ENCODE measurements around the gene ALPL.
"Not testable (repeated sequence)": the region's sequence is repeated elsewhere in the genome, so short reads cannot be mapped to it uniquely, and the experiment has no call there.

Gene ALPL

GRCh38 chr1:21507511-21508270, 1.5 kb upstream of the ALPL start:
- no peak for DNase-seq

DNA sequence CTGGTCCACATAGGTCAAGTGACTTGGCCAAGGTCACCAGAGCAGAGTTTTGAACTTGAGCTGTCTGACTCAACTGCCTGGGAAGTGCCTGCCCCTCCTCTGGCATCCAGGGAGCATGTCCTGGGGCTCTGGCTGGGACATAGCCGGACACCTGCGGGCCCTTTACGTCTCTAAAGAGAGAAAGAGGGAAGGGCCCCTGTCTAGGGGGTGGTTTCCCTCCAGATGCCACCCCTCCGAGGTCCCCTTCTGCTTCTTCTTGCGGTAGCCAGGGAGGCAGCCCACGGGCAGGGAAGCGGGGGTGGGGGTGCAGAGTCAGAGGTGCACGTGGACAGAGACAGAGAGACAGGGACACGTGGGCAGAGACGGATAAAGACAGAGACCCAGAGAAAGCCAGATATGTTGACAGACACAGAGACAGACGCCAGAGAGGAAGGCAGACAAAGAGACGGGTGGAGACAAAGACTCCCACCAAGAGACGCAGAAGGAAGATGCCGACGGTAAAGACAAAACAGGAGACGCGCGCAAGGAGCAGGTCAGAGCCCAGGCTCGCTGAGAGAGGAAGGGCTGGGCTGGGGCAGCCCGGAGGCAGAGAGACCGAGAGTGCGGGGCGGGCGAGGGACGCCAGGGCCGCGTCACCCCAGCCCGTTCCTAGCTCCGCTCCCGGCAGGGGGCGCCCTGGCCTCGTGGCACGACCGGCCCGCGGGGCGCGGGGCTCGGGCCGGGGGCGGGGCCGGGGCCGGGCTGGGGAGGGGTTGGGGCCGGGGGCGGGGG, 458 bp upstream of the ALPL start:
- DNase-seq, result peak in 26 of 58 donors; percentile 6 to 52 (median 22)

DNA sequence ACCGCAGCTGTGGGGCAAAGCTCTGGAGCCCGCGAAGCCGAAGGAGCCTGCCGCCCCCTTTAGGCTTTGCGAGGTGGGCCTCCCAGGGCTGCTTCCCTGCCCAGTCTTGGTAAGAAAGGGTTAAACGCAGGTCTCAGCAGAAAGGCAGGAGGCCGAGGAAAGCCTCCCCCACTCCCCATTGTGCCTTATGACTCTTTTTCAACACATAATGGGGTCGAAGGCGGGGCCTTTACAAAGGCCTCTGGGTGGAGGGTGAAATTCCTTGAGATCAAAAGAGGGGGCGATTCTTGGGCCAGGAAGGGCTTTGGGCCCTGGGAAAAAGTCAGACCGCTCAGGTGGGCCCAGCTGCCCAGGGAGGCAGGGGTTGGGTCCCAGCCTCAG, 880 bp downstream of the ALPL start:
- no peak for DNase-seq

GRCh38 chr1:21510885-21511578, 1.8 kb downstream of the ALPL start:
- DNase-seq, result no peak

DNA sequence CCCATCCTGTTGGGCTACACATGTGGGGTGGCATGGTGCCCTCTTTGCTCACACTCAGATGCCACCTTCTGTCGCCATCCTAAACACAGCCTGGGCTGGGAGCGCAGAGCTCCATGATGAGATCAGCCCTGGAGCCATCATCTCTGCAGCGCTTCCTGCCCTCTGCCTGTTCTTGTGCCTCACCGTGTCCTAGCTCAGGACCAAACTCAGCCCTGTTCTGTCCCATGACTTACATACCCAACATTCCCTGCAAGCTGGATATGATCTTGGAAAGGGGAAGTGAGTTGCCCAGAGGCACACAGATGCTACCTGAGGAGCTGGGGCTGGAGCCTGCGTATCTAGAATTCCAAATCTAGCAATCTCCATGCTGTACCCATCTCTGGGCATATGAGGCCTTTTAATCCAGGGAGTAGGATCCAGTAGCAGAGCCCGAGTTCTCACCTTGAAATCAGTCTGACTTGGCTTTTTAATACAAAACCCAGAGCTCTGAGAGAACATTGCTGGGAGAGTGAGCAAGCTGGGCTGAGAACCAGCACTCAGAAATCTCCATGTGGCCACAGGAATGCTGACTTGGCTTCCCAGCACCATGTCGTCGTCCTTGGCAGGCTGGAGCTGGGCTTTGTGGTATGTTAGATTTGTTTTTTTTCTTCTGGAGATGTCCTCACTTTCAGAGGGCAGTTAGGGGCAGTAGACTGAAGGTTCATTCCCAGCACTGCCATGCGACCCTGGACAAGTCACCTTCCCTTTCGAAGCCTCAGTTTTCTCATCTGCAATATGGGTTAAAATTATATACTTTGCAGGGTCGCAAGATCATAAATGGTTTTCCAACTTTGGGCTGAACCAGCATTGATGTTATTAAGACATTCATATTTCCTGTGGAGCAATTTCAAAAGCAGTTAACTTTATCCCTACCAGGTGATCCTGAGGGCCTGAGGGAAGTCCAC, 2.6 kb downstream of the ALPL start:
- DNase-seq, result peak in 7 of 58 donors; percentile 8 to 38 (median 15)

- no peak for DNase-seq
Observed at GRCh38 chr1:21514245-21514644, 5.0 kb downstream of the ALPL start.

GRCh38 chr1:21517161-21517589, 8.0 kb downstream of the ALPL start:
- no peak for DNase-seq

- DNase-seq, result no peak
Observed at GRCh38 chr1:21517660-21518480, 8.6 kb downstream of the ALPL start.

DNA sequence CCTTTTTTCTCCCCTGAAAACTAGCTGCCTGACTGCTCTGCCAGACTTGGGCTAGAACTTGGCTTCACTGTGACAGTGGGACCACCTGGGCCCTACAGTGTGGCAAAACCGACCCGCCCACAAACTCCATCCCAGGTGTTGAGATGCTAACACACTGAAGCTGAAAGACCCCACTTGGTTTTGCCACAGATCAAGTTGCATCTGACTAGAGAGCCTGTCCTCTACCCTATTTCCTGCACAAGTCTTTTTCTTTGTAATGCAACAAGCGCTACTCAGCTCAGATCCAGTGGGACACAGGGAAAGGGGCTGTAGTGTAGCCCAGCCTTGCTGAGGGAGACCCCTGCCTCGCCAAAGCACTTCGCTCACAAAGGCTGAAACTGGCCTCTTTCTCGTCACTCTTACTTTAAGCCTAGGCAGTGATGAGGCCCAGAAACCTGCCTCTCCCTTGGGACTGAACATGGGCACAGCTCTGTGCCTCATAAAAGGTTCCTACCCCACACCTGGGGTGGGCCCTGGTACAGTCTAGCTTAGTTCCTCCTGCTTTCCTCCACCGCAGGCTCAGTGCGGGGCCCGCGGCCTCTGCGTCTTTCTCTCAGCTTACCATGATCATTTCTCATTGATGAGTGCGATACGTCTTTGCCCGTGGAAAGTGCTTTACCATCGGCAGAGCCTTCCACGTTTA, 9.7 kb downstream of the ALPL start:
- DNase-seq, result no peak

DNA sequence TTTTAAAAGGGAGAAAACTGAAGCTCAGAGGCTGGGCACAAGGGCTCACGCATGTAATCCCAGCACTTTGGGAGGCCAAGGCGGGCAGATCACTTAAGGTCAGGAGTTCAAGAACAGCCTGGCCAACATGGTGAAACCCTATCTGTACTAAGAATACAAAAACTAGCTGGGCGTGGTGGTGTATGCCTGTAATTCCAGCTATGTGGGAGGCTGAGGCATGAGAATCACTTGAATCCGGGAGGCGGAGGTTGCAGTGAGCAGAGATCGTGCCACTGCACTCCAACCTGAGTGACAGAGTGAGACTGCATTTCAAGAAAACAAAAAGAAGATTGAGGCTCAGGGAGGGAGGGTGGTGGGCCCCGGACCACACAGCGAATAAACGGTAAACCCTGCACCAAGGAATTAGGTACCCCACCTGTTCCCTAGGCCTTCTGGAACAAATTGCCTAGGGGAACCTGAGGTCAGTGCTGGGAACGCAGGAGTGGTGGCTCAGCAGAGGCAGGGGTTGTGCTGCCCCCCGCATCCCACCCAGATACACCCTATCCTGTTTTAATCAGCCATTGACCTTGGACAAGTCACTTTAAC, 10.4 kb downstream of the ALPL start:
- not testable (repeated sequence) for DNase-seq

DNA sequence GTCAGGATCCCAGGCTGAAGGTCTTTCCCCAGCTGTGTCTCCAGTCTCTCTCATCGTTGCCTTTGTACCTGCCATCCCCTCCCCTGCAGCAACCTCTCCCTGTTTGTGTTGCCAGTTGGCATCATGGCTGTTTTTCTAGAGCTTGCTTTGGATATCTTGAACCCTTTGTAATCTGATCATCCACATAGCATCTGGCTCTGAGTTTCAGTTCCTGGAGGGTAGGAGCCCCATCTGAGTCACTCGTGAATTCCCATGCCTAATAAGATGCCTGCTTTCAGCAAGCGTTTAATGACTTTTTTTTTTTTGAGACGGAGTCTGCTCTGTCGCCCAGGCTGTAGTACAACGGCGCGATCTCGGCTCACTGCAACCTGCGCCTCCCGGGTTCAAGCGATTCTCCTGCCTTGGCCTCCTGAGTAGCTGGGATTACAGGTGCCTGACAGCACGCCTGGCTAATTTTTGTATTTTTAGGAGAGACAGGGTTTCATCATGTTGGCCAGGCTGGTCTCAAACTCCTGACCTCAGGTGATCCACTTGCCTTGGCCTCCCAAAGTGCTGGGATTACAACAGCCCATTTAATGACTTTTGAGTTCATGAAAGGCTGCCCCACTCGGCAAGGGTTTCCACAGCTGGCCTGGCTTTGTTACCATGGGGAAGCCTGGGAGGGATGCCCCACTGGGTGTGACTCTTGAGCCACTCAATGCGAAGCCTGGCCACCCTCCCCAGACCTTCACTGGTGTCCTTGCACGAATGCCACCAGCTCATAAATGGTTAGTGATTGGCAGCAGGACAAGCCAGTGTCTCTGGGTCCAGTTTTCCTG, 11.9 kb downstream of the ALPL start:
- DNase-seq, result no peak

DNA sequence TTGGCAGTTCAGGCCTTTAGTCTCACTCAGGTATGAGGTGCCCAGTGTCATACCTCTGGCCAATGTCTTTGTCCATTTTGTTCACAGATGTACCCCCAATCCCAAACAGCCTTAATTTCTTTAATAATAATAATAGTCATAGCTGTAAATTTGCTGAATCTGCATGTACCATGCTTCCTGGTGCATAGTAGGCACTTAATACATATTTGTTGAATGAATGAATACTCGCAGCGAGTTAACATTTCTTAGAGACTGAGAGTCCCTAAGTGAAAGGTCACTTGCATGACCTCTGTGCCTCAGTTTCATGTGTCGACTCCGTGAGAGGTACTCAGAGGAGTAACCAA, 12.5 kb downstream of the ALPL start:
- DNase-seq, result no peak

GRCh38 chr1:21522525-21523038, 13.4 kb downstream of the ALPL start:
- DNase-seq, result peak in 1 of 58 donors; percentile 8

- DNase-seq, result no peak
Observed at GRCh38 chr1:21523297-21523813, 14.1 kb downstream of the ALPL start.

DNA sequence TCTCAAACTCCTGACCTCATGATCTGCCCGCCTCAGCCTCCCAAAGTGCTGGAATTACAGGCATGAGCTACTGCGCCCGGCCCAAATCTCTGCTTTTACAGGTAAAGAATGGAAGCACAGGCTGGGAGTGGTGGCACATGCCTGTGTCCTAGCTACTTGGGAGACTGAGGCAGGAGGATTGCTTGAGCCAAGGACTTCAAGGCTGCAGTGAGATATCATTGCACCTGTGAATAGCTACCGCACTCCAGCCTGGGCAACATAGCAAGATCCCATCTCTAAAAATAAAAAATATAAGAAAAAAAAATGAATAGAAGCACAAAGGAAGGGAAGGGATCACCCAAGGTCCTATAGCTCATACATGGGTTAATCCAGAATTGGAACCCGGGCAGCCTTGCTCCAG, 15.0 kb downstream of the ALPL start:
- no peak for DNase-seq

- peak in 52 of 58 donors; percentile 17 to 81 (median 53) for DNase-seq
Observed at GRCh38 chr1:21524686-21525339, 15.6 kb downstream of the ALPL start.

GRCh38 chr1:21525340-21525717, 16.1 kb downstream of the ALPL start:
- no peak for DNase-seq

Measured in anterior cingulate cortex (tissue), 58 donors.